ENCODE measurements around the gene GTSE1. TPM values are rescaled to one million over a fixed set of nuclear protein-coding genes. Genes with fewer than 3 reads are reported as not detected.

Gene GTSE1
- polyA plus RNA-seq, 3 donors = 0.04 TPM; not detected in 2

DNA sequence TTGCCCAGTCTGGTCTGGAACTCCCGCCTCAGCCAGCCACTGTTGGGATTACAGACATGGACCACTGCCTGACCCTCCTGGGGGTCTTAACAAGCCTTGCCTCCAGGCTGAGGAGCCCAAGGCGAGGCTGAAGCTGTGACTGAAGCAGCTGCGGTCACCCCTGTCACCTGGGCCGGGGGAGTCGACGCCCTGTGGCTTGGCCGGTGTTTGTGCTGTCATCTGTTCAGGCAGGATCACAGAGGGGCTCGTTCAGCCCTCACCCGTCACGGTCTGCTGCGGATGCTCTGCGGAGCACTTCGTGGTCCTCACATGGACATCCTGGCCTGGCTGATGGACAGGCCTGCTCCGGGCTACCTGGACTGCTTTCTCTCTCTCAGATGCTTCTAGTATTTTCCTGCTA lies 62.7 kb downstream of the GTSE1 start:
- Histone ChIP-seq H4K20me1 (ENCODE audit: insufficient read depth, low read length) (peaks cover 10% of the 10 kb centered on the region), H3K9ac (ENCODE audit: insufficient read depth, low read length, poor library complexity, severe bottlenecking) (no peak overlapping the region), H3K36me3 (replicated peaks in 1 of 2; ENCODE audit: control insufficient read depth in 1 of 2, insufficient read depth in 2 of 2, low read length in 2 of 2) (peaks cover 25 to 33% of the 10 kb centered on the region in 2 donors), H3K27me3 (ENCODE audit: control insufficient read depth in 2 of 2, insufficient read depth in 2 of 2, low read length in 2 of 2) (no peaks in the 10 kb centered on the region), H3K79me2 (ENCODE audit: insufficient read depth, low read length) (no peaks in the 10 kb centered on the region), H3K9me3 (replicated peaks in 1 of 2; ENCODE audit: control insufficient read depth in 1 of 2, insufficient read depth in 1 of 2, low read length in 2 of 2) (no peaks in the 10 kb centered on the region), H3K4me2 (replicated peaks; ENCODE audit: extremely low read depth, low read length, poor library complexity, severe bottlenecking) (no peak overlapping the region), H2AFZ (ENCODE audit: insufficient read depth, low read depth, low read length, poor library complexity, severe bottlenecking) (no peak overlapping the region), H3K4me3 (replicated peaks in 1 of 3; ENCODE audit: low read depth in 2 of 3, low read length in 3 of 3) (no peak overlapping the region), H3K4me1 (ENCODE audit: control insufficient read depth in 1 of 2, insufficient read depth in 2 of 2, low read length in 2 of 2) (no peaks in the 10 kb centered on the region), H3K27ac (ENCODE audit: low read depth in 1 of 2, low read length in 2 of 2) (no peak overlapping the region)
- DNase-seq = no peak
- WGBS (ENCODE audit: insufficient coverage) = 91% methylated on average over 13 of the region's 14 CpGs
- H3K4me1 Mint-ChIP-seq = no peaks in the 10 kb centered on the region
- H3K36me3 Mint-ChIP-seq = peaks cover 33 to 43% of the 10 kb centered on the region in 2 donors
- peaks cover 0 to 3% (median 0%) of the 10 kb centered on the region in 7 donors for H3K9me3 Mint-ChIP-seq
- no peak overlapping the region for H3K4me3 Mint-ChIP-seq
- H3K27ac Mint-ChIP-seq = no peak overlapping the region
- TF ChIP-seq, protein P1, sequence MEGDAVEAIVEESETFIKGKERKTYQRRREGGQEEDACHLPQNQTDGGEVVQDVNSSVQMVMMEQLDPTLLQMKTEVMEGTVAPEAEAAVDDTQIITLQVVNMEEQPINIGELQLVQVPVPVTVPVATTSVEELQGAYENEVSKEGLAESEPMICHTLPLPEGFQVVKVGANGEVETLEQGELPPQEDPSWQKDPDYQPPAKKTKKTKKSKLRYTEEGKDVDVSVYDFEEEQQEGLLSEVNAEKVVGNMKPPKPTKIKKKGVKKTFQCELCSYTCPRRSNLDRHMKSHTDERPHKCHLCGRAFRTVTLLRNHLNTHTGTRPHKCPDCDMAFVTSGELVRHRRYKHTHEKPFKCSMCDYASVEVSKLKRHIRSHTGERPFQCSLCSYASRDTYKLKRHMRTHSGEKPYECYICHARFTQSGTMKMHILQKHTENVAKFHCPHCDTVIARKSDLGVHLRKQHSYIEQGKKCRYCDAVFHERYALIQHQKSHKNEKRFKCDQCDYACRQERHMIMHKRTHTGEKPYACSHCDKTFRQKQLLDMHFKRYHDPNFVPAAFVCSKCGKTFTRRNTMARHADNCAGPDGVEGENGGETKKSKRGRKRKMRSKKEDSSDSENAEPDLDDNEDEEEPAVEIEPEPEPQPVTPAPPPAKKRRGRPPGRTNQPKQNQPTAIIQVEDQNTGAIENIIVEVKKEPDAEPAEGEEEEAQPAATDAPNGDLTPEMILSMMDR (IDR thresholded peaks at IDR 0.05) = no peak
- intact Hi-C loops (cut with micrococcal nuclease) = no loop called here
- peaks cover 2 to 12% (median 6%) of the 10 kb centered on the region in 3 donors for H3K27me3 Mint-ChIP-seq (ENCODE audit: low read depth in 3 of 3)

DNA sequence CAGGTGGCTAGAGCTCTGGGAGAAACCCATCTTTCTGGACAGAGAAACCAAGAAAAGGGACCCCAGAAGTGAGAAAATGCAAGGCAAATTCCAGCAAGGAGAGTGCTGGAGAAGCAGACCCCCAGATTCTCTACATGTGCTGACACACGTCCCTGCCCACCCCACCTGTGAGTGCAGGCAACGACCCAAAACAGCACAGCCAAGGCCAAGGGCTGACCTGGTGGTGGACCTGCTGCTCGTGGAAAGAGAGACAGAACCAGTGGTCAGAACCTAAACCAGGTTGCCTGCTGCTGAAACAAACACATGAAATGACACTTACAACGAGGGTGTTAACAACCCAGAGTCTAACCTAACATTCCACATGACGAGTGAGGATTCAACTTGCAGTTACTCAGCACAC lies 63.4 kb downstream of the GTSE1 start:
- intact Hi-C loops (cut with micrococcal nuclease) = no loop called here

More for the DNA sequence above, 63.4 kb downstream of the GTSE1 start:
- Histone ChIP-seq H3K27ac (ENCODE audit: low read depth in 1 of 2, low read length in 2 of 2) (no peak overlapping the region), H3K4me1 (ENCODE audit: control insufficient read depth in 1 of 2, insufficient read depth in 2 of 2, low read length in 2 of 2) (no peaks in the 10 kb centered on the region), H3K79me2 (ENCODE audit: insufficient read depth, low read length) (no peaks in the 10 kb centered on the region), H3K4me3 (replicated peaks in 1 of 3; ENCODE audit: low read depth in 2 of 3, low read length in 3 of 3) (no peak overlapping the region), H3K4me2 (replicated peaks; ENCODE audit: extremely low read depth, low read length, poor library complexity, severe bottlenecking) (no peak overlapping the region), H3K9ac (ENCODE audit: insufficient read depth, low read length, poor library complexity, severe bottlenecking) (no peak overlapping the region), H3K27me3 (ENCODE audit: control insufficient read depth in 2 of 2, insufficient read depth in 2 of 2, low read length in 2 of 2) (no peaks in the 10 kb centered on the region), H3K36me3 (replicated peaks in 1 of 2; ENCODE audit: control insufficient read depth in 1 of 2, insufficient read depth in 2 of 2, low read length in 2 of 2) (peaks cover 25% of the 10 kb centered on the region in 2 donors), H2AFZ (ENCODE audit: insufficient read depth, low read depth, low read length, poor library complexity, severe bottlenecking) (no peak overlapping the region), H4K20me1 (ENCODE audit: insufficient read depth, low read length) (peaks cover 5% of the 10 kb centered on the region), H3K9me3 (replicated peaks in 1 of 2; ENCODE audit: control insufficient read depth in 1 of 2, insufficient read depth in 1 of 2, low read length in 2 of 2) (no peaks in the 10 kb centered on the region)
- peaks cover 0 to 3% (median 0%) of the 10 kb centered on the region in 7 donors for H3K9me3 Mint-ChIP-seq
- 96% methylated on average over 4 of the region's 5 CpGs for WGBS (ENCODE audit: insufficient coverage)
- TF ChIP-seq, protein P1 (IDR thresholded peaks at IDR 0.05) = no peak
- H3K36me3 Mint-ChIP-seq = peaks cover 27 to 35% of the 10 kb centered on the region in 2 donors
- no peak overlapping the region for H3K27ac Mint-ChIP-seq
- no peak overlapping the region for H3K4me3 Mint-ChIP-seq
- H3K27me3 Mint-ChIP-seq (ENCODE audit: low read depth in 3 of 3) = peaks cover 2 to 12% (median 6%) of the 10 kb centered on the region in 3 donors
- no peak for DNase-seq
- H3K4me1 Mint-ChIP-seq = no peaks in the 10 kb centered on the region
